Amniotic stem cell (primary cell): ENCODE data around the gene PSTPIP1.

Experiments used
- DNase-seq: peaks from one replicate; lab custom pipeline; 2025; lab: John Stamatoyannopoulos, UW

Gene PSTPIP1

DNA sequence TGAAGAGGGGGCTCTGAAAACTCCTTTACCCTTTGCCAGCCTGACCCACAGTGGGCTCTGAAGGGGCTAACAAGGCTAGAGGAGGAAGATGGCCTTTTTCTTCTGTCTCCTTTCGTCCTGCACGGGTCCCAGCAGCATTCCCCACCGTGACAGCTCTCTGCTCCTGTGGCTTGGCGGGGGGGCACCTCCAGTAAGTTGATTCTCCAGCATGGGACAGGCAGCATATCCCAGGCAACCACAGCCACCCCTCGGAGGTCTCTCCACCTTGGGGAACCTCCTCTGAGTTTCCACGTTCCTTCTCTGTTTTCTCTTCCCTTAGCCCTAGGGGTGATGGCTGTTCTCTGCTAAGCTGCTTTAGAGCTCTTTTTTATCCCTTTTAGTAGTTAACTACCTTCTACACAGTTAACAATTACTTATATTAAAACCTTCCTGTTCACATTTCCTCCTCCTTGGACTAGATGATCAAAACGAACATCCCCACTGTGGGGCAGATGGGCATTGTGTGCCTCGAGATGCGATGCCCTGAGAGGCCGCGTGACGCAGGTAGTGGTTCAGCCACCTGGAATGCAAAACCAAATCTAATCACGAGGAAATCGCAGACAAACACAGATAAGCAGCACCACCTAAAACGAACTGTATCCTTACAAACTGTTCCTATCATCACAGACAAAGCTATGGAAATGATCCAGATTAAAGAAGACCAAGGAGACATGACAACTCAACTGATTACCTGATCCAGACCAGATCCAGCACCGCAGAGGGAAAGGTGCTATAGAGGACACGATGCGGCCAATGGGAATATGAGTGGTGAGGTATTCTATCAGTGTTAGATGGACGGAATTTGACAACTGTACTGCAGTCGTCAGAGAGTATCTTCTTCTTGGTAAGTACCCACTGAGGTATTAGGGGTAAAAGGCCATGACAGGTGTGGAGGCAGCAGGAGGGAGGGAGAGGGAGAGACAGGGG lies 48.3 kb downstream of the PSTPIP1 start:
- DNase-seq = no peak

GRCh38 chr15:77044228-77045042 lies 49.5 kb downstream of the PSTPIP1 start:
- DNase-seq = no peak

GRCh38 chr15:77045985-77046384 lies 51.1 kb downstream of the PSTPIP1 start:
- no peak for DNase-seq

DNA sequence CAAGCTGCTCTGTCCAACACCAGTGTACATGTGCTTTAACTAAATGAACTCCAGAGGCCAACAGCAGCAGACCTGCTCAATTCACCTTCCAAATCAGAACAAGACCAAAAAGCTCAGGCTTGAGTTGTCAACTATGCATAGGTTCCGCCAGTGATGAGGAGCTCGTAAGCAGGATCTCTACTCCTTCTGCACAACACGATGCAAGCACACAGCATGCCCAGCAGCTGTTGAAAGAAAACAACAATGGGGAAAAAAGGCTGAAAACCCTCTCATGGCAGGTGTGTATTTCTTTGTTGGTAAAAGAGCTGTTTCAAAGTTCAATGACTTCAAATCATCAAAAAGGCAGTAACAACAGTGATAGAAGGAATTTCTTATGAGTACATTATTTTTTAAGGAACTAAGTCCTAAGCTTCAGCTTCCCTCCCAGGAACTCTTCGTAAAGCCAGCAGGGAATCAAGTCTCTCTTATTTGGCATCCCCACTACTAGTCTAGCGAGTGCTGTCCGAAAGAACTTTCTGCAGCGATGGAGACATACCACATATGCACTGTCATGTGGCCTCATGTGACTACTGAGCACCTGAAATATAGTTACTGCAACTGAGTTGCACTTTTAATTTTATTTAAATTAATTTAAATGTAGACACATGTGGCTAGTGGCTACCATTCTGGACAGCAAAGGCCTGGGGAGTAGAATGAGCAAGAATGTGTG lies 51.9 kb downstream of the PSTPIP1 start:
- no peak for DNase-seq

DNA sequence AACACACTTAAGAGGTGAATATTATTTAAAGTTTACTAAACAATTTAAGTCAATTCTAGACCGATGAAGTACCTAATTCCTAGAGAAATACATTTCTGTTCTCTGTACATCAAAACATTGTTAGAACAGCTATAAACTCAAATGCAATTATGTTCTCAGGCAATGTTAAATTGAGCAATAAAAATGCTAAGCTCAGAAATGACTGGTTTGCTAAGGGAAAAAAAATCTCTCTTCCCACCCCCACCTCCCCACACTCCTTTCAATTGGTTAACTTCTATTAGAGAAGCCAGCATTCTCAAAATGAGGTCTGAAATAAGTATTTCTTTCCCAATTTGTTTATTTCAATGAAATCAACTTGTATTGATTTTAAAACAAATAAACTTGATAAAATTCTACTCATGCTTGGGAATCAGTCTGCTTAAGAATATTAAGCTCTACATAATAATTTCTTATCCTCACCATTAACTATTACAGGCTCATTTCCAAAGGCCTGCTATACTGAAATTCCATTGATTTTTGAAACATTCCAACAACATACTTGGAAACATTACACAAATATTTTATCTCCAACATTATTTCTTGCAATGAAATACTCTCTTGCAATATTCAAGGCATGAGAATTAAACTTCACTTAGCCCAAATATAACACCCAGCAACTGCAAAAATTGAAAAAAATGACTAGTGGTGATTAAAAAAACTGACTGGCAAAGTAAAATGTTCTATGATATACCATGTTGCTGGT lies 53.4 kb downstream of the PSTPIP1 start:
- no peak for DNase-seq

- no peak for DNase-seq
Observed at GRCh38 chr15:77052556-77052955, 57.6 kb downstream of the PSTPIP1 start.

GRCh38 chr15:77053709-77054108 lies 58.8 kb downstream of the PSTPIP1 start:
- DNase-seq = no peak

DNA sequence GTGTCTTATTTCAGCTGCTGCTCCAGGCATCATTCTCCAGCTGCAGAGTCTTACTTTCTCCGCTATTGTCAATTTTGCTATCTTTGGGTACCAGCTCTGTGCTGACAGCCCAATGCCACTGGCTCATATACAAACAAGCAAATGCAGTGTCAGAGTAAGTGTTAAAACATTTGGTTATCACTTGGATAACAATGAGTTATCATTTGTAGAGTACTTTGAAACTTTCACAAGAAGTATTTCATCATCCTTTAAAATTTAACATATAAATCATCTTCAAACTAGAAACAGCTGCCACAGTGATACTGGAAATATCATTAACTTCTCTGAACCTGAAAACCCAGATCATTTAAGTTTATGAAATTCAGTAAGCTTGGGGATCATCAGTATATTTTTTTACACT lies 62.1 kb downstream of the PSTPIP1 start:
- DNase-seq = no peak

DNA sequence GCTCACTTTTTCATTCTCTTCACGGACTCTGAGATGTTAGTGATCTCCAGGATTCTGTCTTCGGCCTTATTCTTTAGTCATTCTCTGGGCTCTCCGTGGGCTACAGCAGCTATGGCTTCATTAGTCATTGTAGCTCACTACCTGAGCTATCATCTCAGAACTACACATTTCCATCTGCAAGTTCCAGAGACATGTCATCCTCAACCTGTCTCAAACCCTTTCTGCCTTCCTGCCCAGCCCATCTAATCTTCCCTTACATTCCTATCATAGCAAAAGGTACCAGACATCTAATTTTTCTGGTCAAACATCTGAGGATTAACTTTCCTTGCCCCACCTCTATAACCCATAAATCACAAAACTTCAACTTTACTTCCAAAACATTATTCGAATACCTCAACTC lies 62.8 kb downstream of the PSTPIP1 start:
- no peak for DNase-seq

DNA sequence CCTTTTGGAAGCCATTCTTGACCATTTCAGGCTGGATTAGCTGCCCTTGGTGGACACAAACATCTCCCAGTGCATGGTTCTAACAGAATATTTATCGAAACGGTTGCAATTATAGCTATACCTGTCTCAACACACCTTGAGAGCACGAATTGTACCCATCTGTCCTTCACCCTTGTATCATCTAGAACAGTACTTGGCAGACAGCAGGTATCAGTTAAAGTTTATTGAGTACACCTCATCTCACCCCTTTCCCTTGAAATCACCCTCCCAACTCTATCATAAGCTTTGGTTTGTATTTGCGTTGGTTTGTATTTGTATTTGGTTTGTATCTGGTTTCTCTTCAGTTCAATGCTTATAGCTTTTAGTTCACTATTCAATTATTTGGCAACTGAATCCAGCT lies 63.5 kb downstream of the PSTPIP1 start:
- no peak for DNase-seq

GRCh38 chr15:77059786-77060361 lies 64.9 kb downstream of the PSTPIP1 start:
- DNase-seq = no peak

- DNase-seq = no peak
Observed at GRCh38 chr15:77060546-77060945, 65.6 kb downstream of the PSTPIP1 start.

- no peak for DNase-seq
Observed at GRCh38 chr15:77063249-77063648, 68.3 kb downstream of the PSTPIP1 start.

DNA sequence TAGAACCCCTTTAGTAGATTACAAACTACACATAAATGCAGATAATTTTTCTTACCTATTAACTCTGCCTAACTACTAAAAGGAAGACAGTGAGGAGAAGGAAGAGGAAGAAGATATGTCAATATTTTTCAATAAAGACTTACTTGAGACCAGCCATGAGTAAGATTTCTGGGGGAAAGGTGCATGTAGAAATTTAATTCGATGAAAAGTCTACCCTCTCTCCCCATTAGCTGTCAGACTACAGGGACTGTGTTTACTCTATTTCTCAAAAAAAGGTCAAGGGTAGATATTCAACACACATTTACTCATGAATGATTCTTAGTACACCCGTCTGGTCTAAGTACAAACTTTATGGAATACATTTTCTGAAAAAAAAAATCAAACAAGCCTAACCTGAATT lies 69.1 kb downstream of the PSTPIP1 start:
- DNase-seq = no peak

GRCh38 chr15:77064539-77065308 lies 69.8 kb downstream of the PSTPIP1 start:
- no peak for DNase-seq

DNA sequence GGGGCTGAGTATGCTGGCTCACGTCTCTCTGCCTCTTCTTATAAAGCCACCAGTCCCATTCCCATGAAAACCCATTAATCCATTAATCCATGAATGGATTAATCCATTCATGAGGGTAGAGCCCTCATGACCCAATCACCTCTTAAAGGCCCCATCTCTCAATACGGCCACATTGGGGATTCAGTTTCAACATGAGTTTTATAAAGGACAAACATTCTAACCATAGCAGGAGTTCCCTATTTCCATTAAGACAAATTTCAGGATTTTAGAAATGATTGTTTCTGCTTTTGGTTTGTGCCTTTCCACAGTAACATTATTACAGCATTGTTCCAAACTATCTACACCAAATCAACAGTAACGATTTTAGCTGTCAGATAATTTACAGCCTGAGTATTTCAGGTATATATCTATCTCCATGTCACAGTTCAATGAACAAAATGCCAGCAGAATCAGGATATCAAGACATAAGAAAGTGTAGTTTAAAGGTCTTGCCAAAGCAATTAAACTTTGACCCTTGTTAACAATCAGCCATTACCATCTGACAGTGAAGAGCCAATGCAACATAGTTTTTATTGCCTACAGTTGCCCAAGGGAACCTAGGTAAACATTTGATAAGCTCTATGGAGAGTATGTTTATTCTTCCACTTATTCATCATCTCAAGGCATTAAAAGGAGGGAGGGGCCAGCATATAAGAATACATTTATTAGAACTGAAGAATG lies 72.2 kb downstream of the PSTPIP1 start:
- DNase-seq = no peak

DNA sequence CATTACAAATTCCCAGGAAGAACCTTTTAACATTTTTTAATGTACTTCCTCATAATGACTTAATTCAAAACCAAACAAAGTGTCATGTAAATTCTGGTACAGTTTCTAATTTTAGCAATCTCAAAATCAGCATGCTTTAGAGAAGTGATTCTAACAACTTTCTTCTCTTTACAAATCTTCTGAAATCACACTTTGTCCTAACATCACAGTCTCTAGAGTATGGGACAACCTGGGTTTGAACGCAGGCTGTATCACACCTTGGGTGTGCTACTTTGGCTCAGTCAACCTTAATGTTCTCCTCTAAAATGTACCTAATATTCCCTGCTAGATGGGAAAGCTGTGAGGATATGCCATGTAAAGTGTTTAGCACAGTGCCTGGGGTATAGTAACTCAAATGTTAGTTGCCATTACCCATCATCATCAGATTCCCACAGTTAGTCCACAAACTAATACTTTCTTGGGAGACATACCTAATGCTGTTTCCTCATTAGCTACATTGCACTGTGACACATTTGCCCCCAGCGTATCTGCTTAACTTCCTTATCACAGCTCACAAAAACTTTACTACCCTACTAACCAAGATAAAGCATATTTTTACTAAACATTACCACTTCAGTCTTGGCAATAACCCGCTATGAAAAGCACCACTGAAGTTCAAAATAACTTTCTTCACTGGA lies 72.9 kb downstream of the PSTPIP1 start:
- no peak for DNase-seq

DNA sequence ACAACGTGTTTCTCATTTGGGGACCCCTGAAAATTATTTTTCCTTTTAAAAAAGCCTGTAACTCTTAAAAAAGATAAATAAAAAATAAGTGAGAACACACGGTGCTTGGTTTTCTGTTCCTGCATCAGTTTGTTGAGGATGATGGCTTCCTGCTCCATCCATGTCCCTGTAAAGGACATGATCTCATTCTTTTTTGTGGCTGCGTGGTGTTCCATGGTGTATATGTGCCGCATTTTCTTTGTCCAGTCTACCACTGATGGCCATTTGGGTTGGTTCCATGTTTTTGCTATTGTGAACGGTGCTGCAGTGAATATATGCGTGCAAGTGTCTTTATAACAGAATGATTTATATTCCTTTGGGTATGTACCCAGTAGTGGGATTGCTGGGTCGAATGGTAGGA lies 73.7 kb downstream of the PSTPIP1 start:
- no peak for DNase-seq

- DNase-seq = no peak
Observed at GRCh38 chr15:77069521-77070121, 74.7 kb downstream of the PSTPIP1 start.
